SHP77 treated with DMSO at 0.1 percent for 48 hours (cell line): ENCODE results near the gene TNFRSF19.
A peak's percentile ranks its signal among the peaks of the same experiment; 100 is the strongest.
"Not testable (repeated sequence)": the region's sequence is repeated elsewhere in the genome, so short reads cannot be mapped to it uniquely, and the experiment has no call there.

ENCODE experiments used
- DNase-seq: peaks from one replicate; lab custom pipeline; 2025; lab: John Stamatoyannopoulos, UW

The TNFRSF19 gene

GRCh38 chr13:23654111-23655110 lies 84.2 kb downstream of the TNFRSF19 start:
- DNase-seq: no peak

DNA sequence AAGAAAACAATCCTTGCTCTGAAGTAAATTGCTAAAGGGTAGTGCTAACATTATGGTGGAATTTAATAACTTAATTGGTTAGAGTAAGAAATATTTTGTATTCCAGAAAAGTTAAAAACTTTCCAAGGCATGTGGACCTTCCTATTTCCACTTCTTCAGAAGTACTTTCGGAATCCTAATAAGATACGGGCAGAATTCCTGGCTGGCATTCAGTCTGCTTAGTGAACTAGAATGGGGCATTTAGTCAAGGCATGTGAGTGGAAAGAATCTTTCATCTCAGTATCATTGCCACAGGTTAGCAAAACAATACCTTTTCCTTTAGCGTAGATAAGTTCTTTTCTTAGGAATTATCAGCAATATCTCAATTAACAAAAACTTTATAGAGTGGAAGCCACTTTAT lies 85.1 kb downstream of the TNFRSF19 start:
- DNase-seq: no peak

- DNase-seq: peak; percentile 97
Measured at GRCh38 chr13:23656637-23657371, 86.6 kb downstream of the TNFRSF19 start.

GRCh38 chr13:23658929-23659541 lies 88.8 kb downstream of the TNFRSF19 start:
- DNase-seq: no peak

GRCh38 chr13:23660249-23660648 lies 90.0 kb downstream of the TNFRSF19 start:
- DNase-seq: no peak

DNA sequence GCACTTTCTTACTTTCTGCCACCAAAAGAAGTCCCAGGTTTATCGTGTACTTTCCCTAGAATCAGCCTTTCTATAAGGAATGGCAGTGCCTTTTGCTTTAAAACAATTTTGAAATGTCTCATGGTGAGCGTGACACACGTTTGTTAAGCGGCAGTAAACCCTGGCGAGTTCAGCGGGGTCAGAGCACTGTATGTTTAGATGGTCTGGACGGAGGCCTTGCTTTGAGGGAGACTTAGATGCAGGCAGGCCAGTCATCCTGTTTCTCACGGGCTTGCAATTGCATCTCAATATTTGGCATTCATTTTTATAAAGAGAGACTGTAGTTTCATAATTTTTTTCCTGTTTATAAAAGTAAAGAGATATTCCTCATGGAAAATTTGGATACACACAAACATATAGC lies 96.4 kb downstream of the TNFRSF19 start:
- no peak for DNase-seq

GRCh38 chr13:23667750-23668149 lies 97.5 kb downstream of the TNFRSF19 start:
- DNase-seq: no peak

GRCh38 chr13:23668562-23668961 lies 98.3 kb downstream of the TNFRSF19 start:
- DNase-seq: no peak

DNA sequence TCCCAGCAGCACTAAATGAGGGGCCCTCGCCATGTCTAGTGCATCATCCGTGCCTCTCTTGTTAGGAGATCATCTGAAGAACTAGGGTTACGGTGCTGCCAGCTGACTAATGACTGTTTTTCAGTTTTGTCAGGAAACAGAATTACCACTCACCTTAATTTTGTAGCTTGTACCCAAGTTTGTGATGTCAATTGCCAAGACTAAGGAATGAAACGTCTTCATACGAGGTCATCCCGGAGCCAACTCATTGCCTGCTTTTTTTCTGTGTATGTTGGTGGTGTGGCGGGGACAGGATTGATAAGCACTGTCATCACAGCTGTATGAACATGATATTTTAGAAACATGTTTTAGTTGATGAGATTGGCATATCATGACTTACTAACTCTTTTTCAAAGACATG lies 100.6 kb downstream of the TNFRSF19 start:
- peak; percentile 51 for DNase-seq

DNA sequence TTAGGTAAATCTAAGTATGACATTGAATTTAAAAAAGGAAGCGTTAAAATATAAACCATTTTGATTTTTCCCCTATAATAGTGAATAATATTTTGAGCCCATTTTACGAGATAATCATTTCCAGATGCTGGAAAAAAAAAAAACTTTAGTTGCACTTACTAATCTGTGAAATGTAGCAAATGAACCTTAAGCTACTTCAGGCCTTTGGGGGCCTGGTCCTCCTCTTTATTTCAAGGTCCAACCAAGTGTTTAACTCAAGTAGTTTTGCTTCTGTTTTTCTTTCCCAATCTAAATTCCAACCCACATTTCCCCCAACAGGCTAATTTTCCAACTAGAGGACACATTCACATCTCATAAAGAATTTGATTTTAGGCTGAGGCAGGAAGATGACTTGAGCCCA lies 101.2 kb downstream of the TNFRSF19 start:
- no peak for DNase-seq

GRCh38 chr13:23671897-23672296 lies 101.7 kb downstream of the TNFRSF19 start:
- DNase-seq: peak; percentile 82

DNA sequence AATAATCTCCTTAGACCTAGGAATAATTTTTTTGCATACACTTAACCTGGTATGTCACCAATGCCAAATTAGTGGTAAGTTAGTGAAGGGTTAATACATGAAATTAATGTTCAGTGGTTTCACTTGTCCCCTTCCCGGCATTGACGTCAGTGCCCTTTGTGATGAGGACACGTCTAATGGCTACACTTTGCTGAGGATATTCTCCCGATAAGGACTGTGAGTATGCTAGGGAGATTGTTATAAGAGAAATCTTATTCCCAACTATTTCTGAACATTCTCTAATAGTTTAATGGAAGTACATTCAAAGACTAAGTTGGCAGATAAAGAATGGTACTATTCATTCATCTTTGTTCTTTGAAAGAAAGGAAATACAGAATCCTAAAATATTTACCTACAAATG lies 102.4 kb downstream of the TNFRSF19 start:
- DNase-seq: peak; percentile 94

GRCh38 chr13:23673354-23673753 lies 103.1 kb downstream of the TNFRSF19 start:
- peak; percentile 48 for DNase-seq

GRCh38 chr13:23673867-23674605 lies 103.8 kb downstream of the TNFRSF19 start:
- peak; percentile 43 for DNase-seq

- DNase-seq: peak; percentile 99
Measured at GRCh38 chr13:23674795-23675640, 104.8 kb downstream of the TNFRSF19 start.

DNA sequence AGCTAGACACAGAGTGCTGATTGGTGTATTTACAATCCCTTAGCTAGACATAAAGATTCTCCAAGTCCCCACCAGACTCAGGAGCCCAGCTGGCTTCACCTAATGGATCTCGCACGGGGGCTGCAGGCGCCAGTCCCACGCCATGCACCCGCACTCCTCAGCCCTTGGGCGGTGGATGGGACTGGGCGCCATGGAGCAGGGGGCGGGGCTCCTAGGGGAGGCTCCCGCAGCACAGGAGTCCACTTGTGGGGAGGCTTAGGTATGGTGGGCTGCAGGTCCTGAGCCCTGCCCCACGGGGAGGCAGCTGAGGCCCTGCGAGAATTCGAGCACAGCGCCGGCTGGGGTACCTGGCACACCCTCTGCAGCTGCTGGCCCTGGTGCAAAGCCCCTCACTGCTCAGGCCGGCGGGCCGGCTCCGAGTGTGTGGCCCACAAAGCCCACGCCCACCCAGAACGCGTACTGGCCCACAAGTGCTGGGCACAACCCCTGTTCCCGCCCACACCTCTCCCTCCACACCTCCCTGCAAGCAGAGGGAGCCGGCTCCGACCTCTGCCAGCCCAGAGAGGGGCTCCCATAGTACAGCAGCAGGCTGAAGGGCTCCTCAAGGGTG lies 107.6 kb downstream of the TNFRSF19 start:
- not testable (repeated sequence) for DNase-seq

DNA sequence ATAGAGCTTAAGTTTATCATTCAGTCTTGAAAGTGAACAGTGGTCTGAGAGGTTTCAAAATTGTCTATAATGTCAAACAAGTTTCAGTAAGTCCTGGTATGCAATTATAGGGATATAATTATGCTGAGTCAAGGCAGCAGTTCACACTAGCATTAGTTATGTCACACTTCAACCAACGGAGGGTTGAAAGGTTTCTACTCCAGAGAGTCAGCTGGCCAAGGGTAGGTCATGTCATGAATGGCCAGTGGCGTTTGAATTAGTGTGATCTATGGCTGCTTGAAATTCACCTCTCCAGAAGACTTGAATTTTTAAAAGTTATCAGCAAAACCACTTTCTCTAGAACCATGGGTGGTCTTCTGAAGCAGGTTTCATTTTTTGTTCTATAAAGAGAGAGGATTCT lies 108.6 kb downstream of the TNFRSF19 start:
- no peak for DNase-seq

DNA sequence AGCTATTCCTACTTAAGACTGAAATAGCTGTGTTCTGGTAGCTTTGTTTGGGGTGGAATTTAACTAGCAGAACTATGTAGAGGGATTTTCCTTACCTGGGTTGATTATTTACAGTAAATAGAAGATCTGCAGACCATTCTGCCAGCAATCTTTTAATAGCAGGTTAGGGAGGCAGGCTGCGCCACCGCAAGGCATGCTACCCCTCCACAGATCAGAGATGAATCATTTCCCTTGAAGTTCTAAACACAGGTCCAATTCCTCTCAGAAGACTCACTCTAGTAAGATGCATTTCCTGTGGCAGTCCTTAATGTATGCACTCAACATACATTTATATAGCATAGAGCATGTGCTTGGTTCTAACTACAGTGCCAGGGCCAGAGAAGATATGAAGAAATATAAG lies 109.0 kb downstream of the TNFRSF19 start:
- DNase-seq: no peak

GRCh38 chr13:23680845-23681669 lies 110.8 kb downstream of the TNFRSF19 start:
- DNase-seq: no peak

GRCh38 chr13:23683084-23683483 lies 112.9 kb downstream of the TNFRSF19 start:
- DNase-seq: no peak
